Activated T-cell treated with anti-CD3 and anti-CD28 coated beads for 4 hours (primary cell): ENCODE measurements around the gene PCTP.

Experiments used
- DNase-seq: peaks from one replicate; pipeline ENCODE4 v3.0.0-alpha.2; 2020

PCTP gene

GRCh38 chr17:55750750-55751657 lies at the start of gene PCTP:
TSS of gene PCTP (plus strand) at chr17:55751051. CDS start at chr17:55751104, 53 bp downstream.
- DNase-seq = peak; percentile 76

GRCh38 chr17:55702150-55702549 lies 48.7 kb upstream of the PCTP start:
- DNase-seq = no peak

- DNase-seq = no peak
Observed at GRCh38 chr17:55704401-55704800, 46.5 kb upstream of the PCTP start.

- DNase-seq = no peak
Observed at GRCh38 chr17:55705847-55706246, 45.0 kb upstream of the PCTP start.

GRCh38 chr17:55706808-55707773 lies 43.8 kb upstream of the PCTP start:
- no peak for DNase-seq

- no peak for DNase-seq
Observed at GRCh38 chr17:55708175-55708974, 42.5 kb upstream of the PCTP start.

- DNase-seq = no peak
Observed at GRCh38 chr17:55709440-55709839, 41.4 kb upstream of the PCTP start.

- DNase-seq = no peak
Observed at GRCh38 chr17:55709984-55710383, 40.9 kb upstream of the PCTP start.

GRCh38 chr17:55710410-55710809 lies 40.4 kb upstream of the PCTP start:
- no peak for DNase-seq

- no peak for DNase-seq
Observed at GRCh38 chr17:55710829-55711496, 39.9 kb upstream of the PCTP start.

- no peak for DNase-seq
Observed at GRCh38 chr17:55717432-55717831, 33.4 kb upstream of the PCTP start.

- DNase-seq = peak; percentile 47
Observed at GRCh38 chr17:55717898-55718735, 32.7 kb upstream of the PCTP start.

- no peak for DNase-seq
Observed at GRCh38 chr17:55720919-55721836, 29.7 kb upstream of the PCTP start.

GRCh38 chr17:55722016-55722736 lies 28.7 kb upstream of the PCTP start:
- DNase-seq = no peak

- DNase-seq = no peak
Observed at GRCh38 chr17:55722742-55723487, 27.9 kb upstream of the PCTP start, which contains the start of gene TMEM100. TSS of gene TMEM100 (minus strand) at chr17:55722864. CDS start at chr17:55721070, 1,794 bp downstream.

- no peak for DNase-seq
Observed at GRCh38 chr17:55723488-55723848, 27.4 kb upstream of the PCTP start.

- no peak for DNase-seq
Observed at GRCh38 chr17:55726440-55726839, 24.4 kb upstream of the PCTP start.

GRCh38 chr17:55727275-55727674 lies 23.6 kb upstream of the PCTP start:
- no peak for DNase-seq
